Activated CD8-positive, alpha-beta memory T cell treated with anti-CD3 and anti-CD28 coated beads for 1 hour (primary cell): ENCODE measurements around the gene IMP3.

Experiments
- DNase-seq, 2 donors: peaks; one replicate each; pipeline ENCODE4 v3.0.0-alpha.2; 2020; ENCODE audit warnings: low read depth in 1 of 2; ENCODE audit errors: extremely low read depth in 1 of 2

Gene IMP3

GRCh38 chr15:75625542-75626347, 14.3 kb downstream of the IMP3 start, which contains the start of gene SNUPN:
SNUPN (minus strand) TSS chr15:75625725; CDS start chr15:75621051, 4,674 bp downstream.
- peak; percentile 74 to 86 for DNase-seq

GRCh38 chr15:75622505-75622904, 17.5 kb downstream of the IMP3 start:
- DNase-seq = no peak

- DNase-seq = no peak
These were observed 19.1 kb downstream of the IMP3 start for GRCh38 chr15:75620841-75621391.

GRCh38 chr15:75620058-75620820, 19.8 kb downstream of the IMP3 start:
- DNase-seq = no peak

- no peak for DNase-seq
These were observed 23.3 kb downstream of the IMP3 start for GRCh38 chr15:75616766-75617165.

GRCh38 chr15:75606711-75607699, 33.0 kb downstream of the IMP3 start:
- no peak for DNase-seq

- no peak for DNase-seq
These were observed 34.0 kb downstream of the IMP3 start for GRCh38 chr15:75606026-75606425.

GRCh38 chr15:75599401-75599800, 40.6 kb downstream of the IMP3 start:
- DNase-seq = no peak

- no peak for DNase-seq
These were observed 41.7 kb downstream of the IMP3 start for GRCh38 chr15:75598361-75598760.

- DNase-seq = no peak
These were observed 42.2 kb downstream of the IMP3 start for GRCh38 chr15:75597667-75598341.

GRCh38 chr15:75596703-75597345, 43.2 kb downstream of the IMP3 start:
- DNase-seq = no peak

- no peak for DNase-seq
These were observed 45.7 kb downstream of the IMP3 start for GRCh38 chr15:75594276-75594675.

GRCh38 chr15:75591655-75592364, 48.2 kb downstream of the IMP3 start:
- DNase-seq = no peak

GRCh38 chr15:75590239-75590638, 49.8 kb downstream of the IMP3 start:
- DNase-seq = no peak
